Sigmoid colon (tissue), 3 donors: ENCODE measurements around the gene TAMM41.

Experiments used
- POLR2A ChIP-seq, 2 donors: fragments of 450-650 bp; IDR thresholded peaks; one replicate each; pipeline ENCODE4 v1.6.1; 2016; ENCODE audit warnings: antibody characterized with exemption in 2 of 2, mild to moderate bottlenecking in 2 of 2, moderate library complexity in 2 of 2
- TF ChIP-seq, protein P1 (sequence below), 4 experiments: fragments of 450-650 bp in 3 of 4; fragments of 200-600 bp in 1 of 4; IDR thresholded peaks; one replicate each; pipeline ENCODE4 v1.5.1; 2016 to 2019; ENCODE audit warnings: antibody characterized with exemption in 4 of 4, mild to moderate bottlenecking in 3 of 4, moderate library complexity in 2 of 4

DNA sequence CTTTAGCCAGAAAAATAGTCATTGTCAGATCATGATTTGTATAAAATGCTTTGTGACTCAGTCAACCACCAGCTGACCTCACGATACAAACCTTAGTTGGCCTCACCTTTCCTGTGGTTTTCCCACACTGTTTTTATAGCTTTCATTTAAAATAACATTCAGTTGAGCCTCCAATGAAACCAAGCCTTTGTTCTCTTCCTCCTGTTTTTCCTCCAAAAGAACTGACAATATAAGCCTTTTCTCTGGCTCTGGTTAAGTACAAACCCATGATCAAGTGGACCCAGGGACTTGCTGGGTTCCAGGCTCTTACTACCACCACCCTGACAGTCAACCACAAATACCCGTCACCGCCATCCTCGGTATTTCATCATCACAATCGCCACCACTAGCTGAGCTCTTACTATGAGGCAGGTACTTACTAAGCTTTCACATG is 81.7 kb downstream of the TAMM41 start:
- TF ChIP-seq, protein P1, sequence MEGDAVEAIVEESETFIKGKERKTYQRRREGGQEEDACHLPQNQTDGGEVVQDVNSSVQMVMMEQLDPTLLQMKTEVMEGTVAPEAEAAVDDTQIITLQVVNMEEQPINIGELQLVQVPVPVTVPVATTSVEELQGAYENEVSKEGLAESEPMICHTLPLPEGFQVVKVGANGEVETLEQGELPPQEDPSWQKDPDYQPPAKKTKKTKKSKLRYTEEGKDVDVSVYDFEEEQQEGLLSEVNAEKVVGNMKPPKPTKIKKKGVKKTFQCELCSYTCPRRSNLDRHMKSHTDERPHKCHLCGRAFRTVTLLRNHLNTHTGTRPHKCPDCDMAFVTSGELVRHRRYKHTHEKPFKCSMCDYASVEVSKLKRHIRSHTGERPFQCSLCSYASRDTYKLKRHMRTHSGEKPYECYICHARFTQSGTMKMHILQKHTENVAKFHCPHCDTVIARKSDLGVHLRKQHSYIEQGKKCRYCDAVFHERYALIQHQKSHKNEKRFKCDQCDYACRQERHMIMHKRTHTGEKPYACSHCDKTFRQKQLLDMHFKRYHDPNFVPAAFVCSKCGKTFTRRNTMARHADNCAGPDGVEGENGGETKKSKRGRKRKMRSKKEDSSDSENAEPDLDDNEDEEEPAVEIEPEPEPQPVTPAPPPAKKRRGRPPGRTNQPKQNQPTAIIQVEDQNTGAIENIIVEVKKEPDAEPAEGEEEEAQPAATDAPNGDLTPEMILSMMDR (IDR thresholded peaks at IDR 0.05) = no peak
- TF ChIP-seq POLR2A (IDR thresholded peaks at IDR 0.05) = no peak
